HG03354 (cell line): Measurements from ENCODE around the gene TTC27.
"Not testable (repeated sequence)": the region's sequence is repeated elsewhere in the genome, so short reads cannot be mapped to it uniquely, and the experiment has no call there.

Experiments used
- ATAC-seq: cut with Tn5 transposase; IDR thresholded peaks from one replicate; pipeline ENCODE4 v1.9.1; 2021; ENCODE audit warnings: mild to moderate bottlenecking; ENCODE audit not compliant: unreplicated experiment, poor library complexity, severe bottlenecking

Gene TTC27

GRCh38 chr2:32745675-32746074 is 117.8 kb downstream of the TTC27 start:
- ATAC-seq: no peak

- ATAC-seq: no peak
These were observed 118.8 kb downstream of the TTC27 start for GRCh38 chr2:32746669-32747068.

- ATAC-seq: no peak
These were observed 120.3 kb downstream of the TTC27 start for GRCh38 chr2:32748158-32748557.

GRCh38 chr2:32750880-32751279 is 123.0 kb downstream of the TTC27 start:
- no peak for ATAC-seq

GRCh38 chr2:32752205-32752604 is 124.4 kb downstream of the TTC27 start:
- no peak for ATAC-seq

- no peak for ATAC-seq
These were observed 125.1 kb downstream of the TTC27 start for GRCh38 chr2:32752952-32753351.

- ATAC-seq: not testable (repeated sequence)
These were observed 126.8 kb downstream of the TTC27 start for GRCh38 chr2:32754676-32755075.

- peak; percentile 25 for ATAC-seq
These were observed 127.8 kb downstream of the TTC27 start for GRCh38 chr2:32755666-32756065.

GRCh38 chr2:32756074-32756727 is 128.4 kb downstream of the TTC27 start:
- peak; percentile 62 for ATAC-seq

- ATAC-seq: no peak
These were observed 130.4 kb downstream of the TTC27 start for GRCh38 chr2:32758232-32758631.

- ATAC-seq: no peak
These were observed 132.8 kb downstream of the TTC27 start for GRCh38 chr2:32760628-32761027.

- no peak for ATAC-seq
These were observed 140.7 kb downstream of the TTC27 start for GRCh38 chr2:32768387-32769174.

- no peak for ATAC-seq
These were observed 142.5 kb downstream of the TTC27 start for GRCh38 chr2:32770360-32770759.

GRCh38 chr2:32772638-32773447 is 145.0 kb downstream of the TTC27 start:
- ATAC-seq: peak; percentile 67

- no peak for ATAC-seq
These were observed 145.6 kb downstream of the TTC27 start for GRCh38 chr2:32773448-32773808.

- ATAC-seq: no peak
These were observed 148.1 kb downstream of the TTC27 start for GRCh38 chr2:32775954-32776353.

- no peak for ATAC-seq
These were observed 149.9 kb downstream of the TTC27 start for GRCh38 chr2:32777714-32778113.

- no peak for ATAC-seq
These were observed 153.1 kb downstream of the TTC27 start for GRCh38 chr2:32780961-32781360.

- no peak for ATAC-seq
These were observed 155.6 kb downstream of the TTC27 start for GRCh38 chr2:32783469-32783868.

- no peak for ATAC-seq
These were observed 156.1 kb downstream of the TTC27 start for GRCh38 chr2:32783933-32784332.

- ATAC-seq: no peak
These were observed 159.4 kb downstream of the TTC27 start for GRCh38 chr2:32787207-32787606.
